ENCODE data around the gene CSRP3. TPM values are rescaled to one million over a fixed set of nuclear protein-coding genes. Genes with fewer than 3 reads are reported as not detected.

CSRP3 gene
- total and polyA plus RNA-seq, 4 donors = 0.08 TPM; not detected in 3

DNA sequence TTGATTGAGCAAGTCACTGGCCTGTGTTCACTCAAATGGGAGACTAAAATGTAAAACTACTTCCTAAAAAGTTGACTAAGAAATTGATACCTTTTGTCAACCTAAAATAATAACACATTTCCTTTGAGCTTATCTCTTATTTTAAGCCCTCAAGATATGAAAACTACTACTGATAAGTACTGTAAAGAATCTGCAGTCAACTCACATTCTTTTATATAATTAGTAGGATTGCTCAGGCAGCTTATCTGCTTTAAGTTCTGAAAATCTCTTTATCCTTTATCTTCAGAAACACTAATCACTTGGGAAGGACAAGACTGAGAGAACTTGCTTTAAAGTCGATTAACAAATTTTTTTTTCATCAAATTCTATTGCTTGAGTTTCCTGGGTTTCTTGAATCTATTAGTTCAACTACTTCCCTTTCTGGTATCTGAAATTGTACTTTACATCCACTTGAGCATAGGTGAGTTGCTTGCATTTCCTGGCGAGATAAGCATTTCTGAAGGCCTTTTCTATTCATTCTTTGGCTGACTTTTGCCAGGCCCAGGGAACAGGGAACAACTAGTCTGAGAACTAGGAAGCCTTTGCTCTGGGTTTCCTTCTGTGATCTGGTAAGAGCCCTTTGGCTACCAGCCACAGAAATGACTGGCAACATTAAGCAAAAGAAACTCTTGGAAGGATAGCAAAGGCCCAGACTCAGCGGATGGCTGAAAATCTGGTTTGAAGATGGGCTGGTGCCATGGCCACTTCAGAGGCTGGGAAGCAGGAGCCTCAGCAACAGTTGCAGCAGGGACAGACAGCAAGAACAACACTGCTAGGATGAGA lies 19.3 kb upstream of the CSRP3 start:
- H3K9ac ChIP-seq (ENCODE audit: low read depth in 1 of 2, low read length in 2 of 2) = no peak overlapping the region
- no peak for DNase-seq (ENCODE audit: low spot score)

More for the DNA sequence above, 19.3 kb upstream of the CSRP3 start:
- Histone ChIP-seq H3K4me3 (ENCODE audit: low read depth in 1 of 3, low read length in 3 of 3) (no peak overlapping the region), H3K36me3 (ENCODE audit: control insufficient read depth in 4 of 4, insufficient read depth in 3 of 4, low read depth in 1 of 4, low read length in 3 of 4) (no peaks in the 10 kb centered on the region), H3K9me3 (ENCODE audit: control insufficient read depth in 4 of 4, low read length in 3 of 4) (no peaks in the 10 kb centered on the region), H3K4me1 (ENCODE audit: control insufficient read depth in 4 of 4, insufficient read depth in 4 of 4, low read length in 3 of 4) (no peaks in the 10 kb centered on the region), H3K27ac (ENCODE audit: low read depth in 1 of 2, low read length in 2 of 2) (no peak overlapping the region), H3K27me3 (ENCODE audit: control insufficient read depth in 4 of 4, insufficient read depth in 4 of 4, low read length in 3 of 4) (no peaks in the 10 kb centered on the region)
- TF ChIP-seq, protein P1, sequence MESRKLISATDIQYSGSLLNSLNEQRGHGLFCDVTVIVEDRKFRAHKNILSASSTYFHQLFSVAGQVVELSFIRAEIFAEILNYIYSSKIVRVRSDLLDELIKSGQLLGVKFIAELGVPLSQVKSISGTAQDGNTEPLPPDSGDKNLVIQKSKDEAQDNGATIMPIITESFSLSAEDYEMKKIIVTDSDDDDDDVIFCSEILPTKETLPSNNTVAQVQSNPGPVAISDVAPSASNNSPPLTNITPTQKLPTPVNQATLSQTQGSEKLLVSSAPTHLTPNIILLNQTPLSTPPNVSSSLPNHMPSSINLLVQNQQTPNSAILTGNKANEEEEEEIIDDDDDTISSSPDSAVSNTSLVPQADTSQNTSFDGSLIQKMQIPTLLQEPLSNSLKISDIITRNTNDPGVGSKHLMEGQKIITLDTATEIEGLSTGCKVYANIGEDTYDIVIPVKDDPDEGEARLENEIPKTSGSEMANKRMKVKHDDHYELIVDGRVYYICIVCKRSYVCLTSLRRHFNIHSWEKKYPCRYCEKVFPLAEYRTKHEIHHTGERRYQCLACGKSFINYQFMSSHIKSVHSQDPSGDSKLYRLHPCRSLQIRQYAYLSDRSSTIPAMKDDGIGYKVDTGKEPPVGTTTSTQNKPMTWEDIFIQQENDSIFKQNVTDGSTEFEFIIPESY (IDR thresholded peaks at IDR 0.05) = no peak
- TF ChIP-seq TAF1 (conservative IDR thresholded peaks at IDR 0.05) (no peak), RAD21 (IDR thresholded peaks at IDR 0.05) (no peak), EGR1 (IDR thresholded peaks at IDR 0.05; ENCODE audit: low read depth in 2 of 2) (no peak), RXRA (IDR thresholded peaks at IDR 0.05) (no peak), CTCF (IDR thresholded peaks at IDR 0.05; ENCODE audit: low read depth, low read length, missing input control) (no peak), YY1 (IDR thresholded peaks at IDR 0.05) (no peak), FOXA1 (IDR thresholded peaks at IDR 0.05) (no peak), SP1 (IDR thresholded peaks at IDR 0.05) (no peak), NR2F2 (IDR thresholded peaks at IDR 0.05) (no peak), GABPA (IDR thresholded peaks at IDR 0.05 in 1 of 2, conservative IDR thresholded peaks at IDR 0.05 in 1 of 2) (no peak), MAX (IDR thresholded peaks at IDR 0.05) (no peak)
- TF ChIP-seq, protein P2, sequence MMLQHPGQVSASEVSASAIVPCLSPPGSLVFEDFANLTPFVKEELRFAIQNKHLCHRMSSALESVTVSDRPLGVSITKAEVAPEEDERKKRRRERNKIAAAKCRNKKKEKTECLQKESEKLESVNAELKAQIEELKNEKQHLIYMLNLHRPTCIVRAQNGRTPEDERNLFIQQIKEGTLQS (IDR thresholded peaks at IDR 0.05) = no peak
- TF ChIP-seq, protein P3, sequence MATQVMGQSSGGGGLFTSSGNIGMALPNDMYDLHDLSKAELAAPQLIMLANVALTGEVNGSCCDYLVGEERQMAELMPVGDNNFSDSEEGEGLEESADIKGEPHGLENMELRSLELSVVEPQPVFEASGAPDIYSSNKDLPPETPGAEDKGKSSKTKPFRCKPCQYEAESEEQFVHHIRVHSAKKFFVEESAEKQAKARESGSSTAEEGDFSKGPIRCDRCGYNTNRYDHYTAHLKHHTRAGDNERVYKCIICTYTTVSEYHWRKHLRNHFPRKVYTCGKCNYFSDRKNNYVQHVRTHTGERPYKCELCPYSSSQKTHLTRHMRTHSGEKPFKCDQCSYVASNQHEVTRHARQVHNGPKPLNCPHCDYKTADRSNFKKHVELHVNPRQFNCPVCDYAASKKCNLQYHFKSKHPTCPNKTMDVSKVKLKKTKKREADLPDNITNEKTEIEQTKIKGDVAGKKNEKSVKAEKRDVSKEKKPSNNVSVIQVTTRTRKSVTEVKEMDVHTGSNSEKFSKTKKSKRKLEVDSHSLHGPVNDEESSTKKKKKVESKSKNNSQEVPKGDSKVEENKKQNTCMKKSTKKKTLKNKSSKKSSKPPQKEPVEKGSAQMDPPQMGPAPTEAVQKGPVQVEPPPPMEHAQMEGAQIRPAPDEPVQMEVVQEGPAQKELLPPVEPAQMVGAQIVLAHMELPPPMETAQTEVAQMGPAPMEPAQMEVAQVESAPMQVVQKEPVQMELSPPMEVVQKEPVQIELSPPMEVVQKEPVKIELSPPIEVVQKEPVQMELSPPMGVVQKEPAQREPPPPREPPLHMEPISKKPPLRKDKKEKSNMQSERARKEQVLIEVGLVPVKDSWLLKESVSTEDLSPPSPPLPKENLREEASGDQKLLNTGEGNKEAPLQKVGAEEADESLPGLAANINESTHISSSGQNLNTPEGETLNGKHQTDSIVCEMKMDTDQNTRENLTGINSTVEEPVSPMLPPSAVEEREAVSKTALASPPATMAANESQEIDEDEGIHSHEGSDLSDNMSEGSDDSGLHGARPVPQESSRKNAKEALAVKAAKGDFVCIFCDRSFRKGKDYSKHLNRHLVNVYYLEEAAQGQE (IDR thresholded peaks at IDR 0.05) = no peak
- WGBS = 74% methylated on average over 3 of the region's 3 CpGs

Measured in liver (tissue), 9 donors.